BLaER1 (cell line): ENCODE results near the gene HHAT.

ENCODE experiments used
- H3K27ac ChIP-seq: shearing (Covaris generic); formaldehyde crosslinking; 2 replicates; pipeline ENCODE4 v1.8.1; 2022
- H3K27me3 ChIP-seq: shearing (Covaris generic); formaldehyde crosslinking; 2 replicates; pipeline ENCODE4 v1.8.1; 2022
- H3K36me3 ChIP-seq: shearing (Covaris generic); formaldehyde crosslinking; 2 replicates; pipeline ENCODE4 v1.8.1; 2022
- H3K4me1 ChIP-seq: shearing (Covaris generic); formaldehyde crosslinking; 2 replicates; pipeline ENCODE4 v1.8.1; 2022
- H3K4me2 ChIP-seq: shearing (Covaris generic); formaldehyde crosslinking; 2 replicates; pipeline ENCODE4 v1.8.1; 2022
- H3K4me3 ChIP-seq: shearing (Covaris generic); formaldehyde crosslinking; 2 replicates; pipeline ENCODE4 v1.8.1; 2022
- H3K9ac ChIP-seq: shearing (Covaris generic); formaldehyde crosslinking; 2 replicates; pipeline ENCODE4 v1.8.1; 2022
- H3K9me3 ChIP-seq: shearing (Covaris generic); formaldehyde crosslinking; 2 replicates; pipeline ENCODE4 v1.8.1; 2022
- H4K20me1 ChIP-seq: shearing (Covaris generic); formaldehyde crosslinking; 2 replicates; pipeline ENCODE4 v1.8.1; 2022
- Cebpa-rat ChIP-seq: shearing (Covaris generic); IDR thresholded peaks from 2 replicates; pipeline ENCODE4 v1.8.1; 2022

The HHAT gene

GRCh38 chr1:210332719-210333398, 4.2 kb downstream of the HHAT start:
- H3K4me2 ChIP-seq: peak overlapping the region; percentile 42
- H3K27ac ChIP-seq: no peak overlapping the region
- no peaks in the 10 kb centered on the region for H3K27me3 ChIP-seq
- no peak overlapping the region for H3K4me3 ChIP-seq
- H3K9me3 ChIP-seq: no peaks in the 10 kb centered on the region
- no peak overlapping the region for H3K9ac ChIP-seq
- no peaks in the 10 kb centered on the region for H4K20me1 ChIP-seq
- no peaks in the 10 kb centered on the region for H3K36me3 ChIP-seq
- peaks cover 55% of the 10 kb centered on the region for H3K4me1 ChIP-seq
- no peak for TF ChIP-seq Cebpa-rat

GRCh38 chr1:210335001-210335400, 6.3 kb downstream of the HHAT start:
- Histone ChIP-seq H3K27me3 (no peaks in the 10 kb centered on the region), H3K27ac (no peak overlapping the region), H3K9ac (no peak overlapping the region), H3K36me3 (no peaks in the 10 kb centered on the region), H3K9me3 (no peaks in the 10 kb centered on the region), H3K4me2 (no peak overlapping the region), H4K20me1 (no peaks in the 10 kb centered on the region), H3K4me3 (no peak overlapping the region), H3K4me1 (peaks cover 48% of the 10 kb centered on the region)
- TF ChIP-seq Cebpa-rat: no peak

DNA sequence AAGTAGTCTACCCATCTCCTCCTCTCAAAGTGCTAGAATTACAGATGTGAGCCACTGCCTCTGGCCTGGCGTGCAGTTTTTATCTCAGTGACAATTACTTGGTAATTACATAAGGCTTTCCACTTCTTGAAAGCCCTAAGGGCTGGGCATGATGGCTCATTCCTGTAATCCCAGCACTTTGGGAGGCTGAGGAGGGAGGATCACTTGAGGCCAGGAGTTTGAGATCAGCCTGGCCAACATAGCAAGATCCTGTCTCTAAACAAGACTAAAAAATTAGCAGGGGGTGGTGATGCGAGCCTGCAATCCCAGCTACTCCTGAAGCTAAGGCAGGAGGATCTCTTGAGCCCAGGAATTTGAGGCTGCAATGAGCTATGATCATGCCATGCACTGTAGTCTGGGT, 7.7 kb downstream of the HHAT start:
- Histone ChIP-seq H3K36me3 (no peaks in the 10 kb centered on the region), H3K27ac (no peak overlapping the region), H3K4me2 (no peak overlapping the region), H3K9ac (no peak overlapping the region), H3K4me1 (peaks cover 48% of the 10 kb centered on the region), H4K20me1 (no peaks in the 10 kb centered on the region), H3K4me3 (no peak overlapping the region), H3K27me3 (no peaks in the 10 kb centered on the region), H3K9me3 (no peaks in the 10 kb centered on the region)
- TF ChIP-seq Cebpa-rat: no peak

- Histone ChIP-seq H4K20me1 (no peaks in the 10 kb centered on the region), H3K36me3 (no peaks in the 10 kb centered on the region), H3K9ac (no peak overlapping the region), H3K9me3 (no peaks in the 10 kb centered on the region), H3K4me3 (no peak overlapping the region), H3K27ac (no peak overlapping the region), H3K27me3 (no peaks in the 10 kb centered on the region), H3K4me1 (peaks cover 52% of the 10 kb centered on the region), H3K4me2 (peak overlapping the region; percentile 90; the same call in 1 of the 2 replicates)
- no peak for TF ChIP-seq Cebpa-rat
Measured at GRCh38 chr1:210339500-210339899, 10.8 kb downstream of the HHAT start.

GRCh38 chr1:210340311-210340710, 11.6 kb downstream of the HHAT start:
- TF ChIP-seq Cebpa-rat: no peak
- Histone ChIP-seq H3K4me3 (no peak overlapping the region), H4K20me1 (no peaks in the 10 kb centered on the region), H3K27me3 (no peaks in the 10 kb centered on the region), H3K36me3 (no peaks in the 10 kb centered on the region), H3K9ac (no peak overlapping the region), H3K9me3 (no peaks in the 10 kb centered on the region), H3K27ac (no peak overlapping the region), H3K4me2 (peak overlapping the region; percentile 90), H3K4me1 (peaks cover 59% of the 10 kb centered on the region)

DNA sequence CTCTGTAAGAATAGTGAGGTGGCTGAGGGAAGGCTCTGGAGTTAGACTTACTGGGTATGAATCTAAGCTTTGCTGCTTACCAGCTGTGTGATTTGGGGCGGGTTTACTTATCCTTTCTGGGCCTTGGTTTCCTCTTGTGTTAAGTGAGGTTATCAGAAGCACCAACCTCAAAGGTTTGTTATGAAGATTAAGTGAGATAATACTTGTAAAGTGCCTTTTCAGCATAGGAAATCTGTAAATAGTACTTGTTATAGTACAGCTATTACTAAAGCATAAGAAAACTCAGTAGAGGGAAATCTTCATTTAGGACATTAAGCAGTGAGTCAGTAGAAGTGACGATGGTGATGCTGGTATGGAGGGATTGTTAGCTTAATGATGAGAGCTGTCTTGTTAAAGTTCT, 12.1 kb downstream of the HHAT start:
- H3K9ac ChIP-seq: no peak overlapping the region
- peak overlapping the region; percentile 90 for H3K4me2 ChIP-seq
- H3K27ac ChIP-seq: no peak overlapping the region
- H4K20me1 ChIP-seq: no peaks in the 10 kb centered on the region
- H3K27me3 ChIP-seq: no peaks in the 10 kb centered on the region
- H3K36me3 ChIP-seq: no peaks in the 10 kb centered on the region
- no peak overlapping the region for H3K4me3 ChIP-seq
- H3K9me3 ChIP-seq: no peaks in the 10 kb centered on the region
- peaks cover 63% of the 10 kb centered on the region for H3K4me1 ChIP-seq
- no peak for TF ChIP-seq Cebpa-rat

DNA sequence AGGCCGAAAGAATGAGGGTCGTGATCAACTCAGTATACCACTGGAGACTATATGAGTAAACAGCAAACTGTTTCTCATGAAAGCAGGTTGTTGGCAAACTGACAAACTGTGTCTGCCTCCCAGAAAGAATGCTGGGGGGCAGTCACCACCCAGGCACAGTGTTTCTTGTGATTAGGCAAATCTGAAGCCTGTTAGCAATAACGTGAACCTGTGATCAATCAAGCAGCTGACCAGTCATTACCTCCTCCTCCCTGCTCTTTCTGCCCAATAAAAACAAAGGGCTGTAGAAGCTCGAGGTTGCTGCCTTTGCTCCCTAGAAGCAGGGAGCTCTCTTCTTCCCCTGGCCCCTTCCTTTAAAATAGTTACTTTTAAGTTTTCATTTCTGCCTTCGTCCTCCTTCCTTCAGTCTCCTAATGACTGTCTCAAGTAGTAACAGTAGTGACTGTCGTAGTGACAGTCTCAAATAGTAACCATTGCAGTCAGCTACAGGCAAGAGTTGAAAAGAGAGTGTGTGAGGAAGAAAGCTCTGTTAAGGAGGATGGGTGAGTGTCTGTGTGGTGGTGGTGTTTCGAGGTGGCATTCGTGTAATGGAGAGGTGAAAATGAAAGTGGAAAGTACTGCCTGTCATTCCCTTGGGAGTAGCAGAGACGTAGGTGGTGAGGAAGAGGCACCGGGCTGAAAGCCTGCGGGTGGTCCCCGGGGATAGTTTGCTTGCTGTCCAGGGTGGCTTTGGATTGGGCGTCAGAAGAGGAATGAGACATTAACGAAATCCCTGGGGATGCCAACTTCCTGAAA, 14.5 kb downstream of the HHAT start:
- no peak for TF ChIP-seq Cebpa-rat

GRCh38 chr1:210344706-210345105, 16.0 kb downstream of the HHAT start:
- Histone ChIP-seq H3K9me3 (peaks cover 6% of the 10 kb centered on the region; the same call in 1 of the 2 replicates), H3K27me3 (no peaks in the 10 kb centered on the region), H3K36me3 (peaks cover 9% of the 10 kb centered on the region; the same call in 1 of the 2 replicates), H3K4me1 (peaks cover 74% of the 10 kb centered on the region), H3K27ac (0 out of 2 replicates have a peak overlapping the region, but pooled peaks have one; percentile 79), H3K9ac (no peak overlapping the region), H3K4me3 (no peak overlapping the region), H3K4me2 (peak overlapping the region; percentile 90), H4K20me1 (no peaks in the 10 kb centered on the region)
- TF ChIP-seq Cebpa-rat: no peak

More for the DNA sequence above, 14.5 kb downstream of the HHAT start:
- Histone ChIP-seq H3K27ac (peak overlapping the region; percentile 79), H3K4me1 (peaks cover 79% of the 10 kb centered on the region), H3K27me3 (no peaks in the 10 kb centered on the region), H3K9me3 (no peaks in the 10 kb centered on the region), H4K20me1 (no peaks in the 10 kb centered on the region), H3K36me3 (no peaks in the 10 kb centered on the region), H3K4me2 (peak overlapping the region; percentile 90), H3K9ac (peak overlapping the region; percentile 74), H3K4me3 (peak overlapping the region; percentile 56)

GRCh38 chr1:210347112-210347511, 18.4 kb downstream of the HHAT start:
- Histone ChIP-seq H3K4me2 (peak overlapping the region; percentile 15; the same call in 1 of the 2 replicates), H3K4me1 (peaks cover 52% of the 10 kb centered on the region), H3K36me3 (peaks cover 17% of the 10 kb centered on the region), H3K4me3 (no peak overlapping the region), H4K20me1 (no peaks in the 10 kb centered on the region), H3K27ac (no peak overlapping the region), H3K9ac (no peak overlapping the region), H3K9me3 (peaks cover 6% of the 10 kb centered on the region; the same call in 1 of the 2 replicates), H3K27me3 (no peaks in the 10 kb centered on the region)
- no peak for TF ChIP-seq Cebpa-rat

DNA sequence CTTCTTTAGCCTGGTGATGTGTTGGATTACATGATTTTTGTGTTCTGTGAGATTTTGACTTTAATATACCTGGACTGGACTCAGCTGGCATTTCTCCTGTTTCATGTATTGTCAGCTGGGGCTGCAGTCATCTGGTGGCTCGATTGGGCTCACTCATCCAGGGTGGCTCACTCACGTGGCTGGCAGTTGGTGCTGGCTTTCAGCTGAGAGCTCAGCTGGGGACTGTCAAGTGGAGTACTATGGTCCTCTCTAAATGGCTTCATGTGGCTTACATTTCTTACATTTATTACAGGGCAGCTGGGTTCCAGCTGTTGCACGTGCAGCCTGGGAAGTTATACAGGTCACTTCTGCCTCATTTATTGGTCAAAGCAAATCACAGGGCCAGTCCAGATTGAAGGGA, 22.8 kb downstream of the HHAT start:
- no peak for TF ChIP-seq Cebpa-rat
- peaks cover 19% of the 10 kb centered on the region for H3K4me1 ChIP-seq
- no peaks in the 10 kb centered on the region for H3K27me3 ChIP-seq
- H4K20me1 ChIP-seq: no peaks in the 10 kb centered on the region
- no peak overlapping the region for H3K4me2 ChIP-seq
- H3K36me3 ChIP-seq: peaks cover 18% of the 10 kb centered on the region
- H3K9me3 ChIP-seq: peaks cover 6% of the 10 kb centered on the region; the same call in 1 of the 2 replicates
- no peak overlapping the region for H3K9ac ChIP-seq
- H3K4me3 ChIP-seq: no peak overlapping the region
- no peak overlapping the region for H3K27ac ChIP-seq
